ENCODE data around the gene LYSMD2.

The LYSMD2 gene

GRCh38 chr15:51754267-51754666 is 16.8 kb upstream of the LYSMD2 start:
- in situ Hi-C loops (cut with MboI; ENCODE audit: low sequenced_read_pairs) = no loop called here

GRCh38 chr15:51752888-51753287 is 15.4 kb upstream of the LYSMD2 start:
- in situ Hi-C loops (cut with MboI; ENCODE audit: low sequenced_read_pairs) = no loop called here

- in situ Hi-C loops (cut with MboI; ENCODE audit: low sequenced_read_pairs) = no loop called here
These were observed 14.5 kb upstream of the LYSMD2 start for GRCh38 chr15:51751697-51752683.

- in situ Hi-C loops (cut with MboI; ENCODE audit: low sequenced_read_pairs) = no loop called here
These were observed 13.6 kb upstream of the LYSMD2 start, which contains the start of gene TMOD2 for GRCh38 chr15:51750792-51751696. Gene TMOD2, plus strand, starts transcription at chr15:51751597. Its CDS starts 14,845 bp downstream, at chr15:51766442.

- in situ Hi-C loops (cut with MboI; ENCODE audit: low sequenced_read_pairs) = no loop called here
These were observed 12.7 kb upstream of the LYSMD2 start for GRCh38 chr15:51750186-51750585.

GRCh38 chr15:51749307-51749706 is 11.9 kb upstream of the LYSMD2 start:
- in situ Hi-C loops (cut with MboI; ENCODE audit: low sequenced_read_pairs) = no loop called here

- in situ Hi-C loops (cut with MboI; ENCODE audit: low sequenced_read_pairs) = no loop called here
These were observed 1.7 kb upstream of the LYSMD2 start for GRCh38 chr15:51739061-51739712.

- in situ Hi-C loops (cut with MboI; ENCODE audit: low sequenced_read_pairs) = no loop called here
These were observed 1.1 kb upstream of the LYSMD2 start for GRCh38 chr15:51738553-51738952.

- in situ Hi-C loops (cut with MboI; ENCODE audit: low sequenced_read_pairs) = no loop called here
These were observed 519 bp downstream of the LYSMD2 start for GRCh38 chr15:51736751-51737521.

- in situ Hi-C loops (cut with MboI; ENCODE audit: low sequenced_read_pairs) = no loop called here
These were observed 1.4 kb downstream of the LYSMD2 start for GRCh38 chr15:51736069-51736468.

GRCh38 chr15:51735228-51736010 is 2.0 kb downstream of the LYSMD2 start:
- in situ Hi-C loops (cut with MboI; ENCODE audit: low sequenced_read_pairs) = no loop called here

- in situ Hi-C loops (cut with MboI; ENCODE audit: low sequenced_read_pairs) = no loop called here
These were observed 4.8 kb downstream of the LYSMD2 start for GRCh38 chr15:51732646-51733045.

GRCh38 chr15:51731549-51732267 is 5.7 kb downstream of the LYSMD2 start:
- in situ Hi-C loops (cut with MboI; ENCODE audit: low sequenced_read_pairs) = no loop called here

- in situ Hi-C loops (cut with MboI; ENCODE audit: low sequenced_read_pairs) = no loop called here
These were observed 10.1 kb downstream of the LYSMD2 start for GRCh38 chr15:51727141-51727897.

- in situ Hi-C loops (cut with MboI; ENCODE audit: low sequenced_read_pairs) = no loop called here
These were observed 11.0 kb downstream of the LYSMD2 start for GRCh38 chr15:51726302-51727073.

GRCh38 chr15:51724673-51725072 is 12.8 kb downstream of the LYSMD2 start:
- in situ Hi-C loops (cut with MboI; ENCODE audit: low sequenced_read_pairs) = no loop called here

GRCh38 chr15:51724199-51724598 is 13.3 kb downstream of the LYSMD2 start:
- in situ Hi-C loops (cut with MboI; ENCODE audit: low sequenced_read_pairs) = no loop called here

All from HL-60/S4 (cell line).